ENCODE data around the gene PLCD1.

PLCD1 gene

GRCh38 chr3:37967260-37967881 is 62.1 kb downstream of the PLCD1 start:
- Histone ChIP-seq H3K4me3 (no peak overlapping the region), H3K27ac (peak overlapping the region in 1 of 2 donors; percentile 35)
- peak; percentile 42 for TF ChIP-seq CTCF (IDR thresholded peaks at IDR 0.05)
- no peak for DNase-seq (ENCODE audit: low spot score)

- H3K4me3 ChIP-seq, result no peak overlapping the region
- no peak for TF ChIP-seq CTCF (IDR thresholded peaks at IDR 0.05)
- H3K27ac ChIP-seq, result no peak overlapping the region
- no peak for DNase-seq (ENCODE audit: low spot score)
Observed at GRCh38 chr3:37964716-37965115, 64.7 kb downstream of the PLCD1 start.

GRCh38 chr3:37964146-37964545 is 65.3 kb downstream of the PLCD1 start:
- Histone ChIP-seq H3K4me3 (no peak overlapping the region), H3K27ac (no peak overlapping the region)
- TF ChIP-seq CTCF (IDR thresholded peaks at IDR 0.05), result no peak
- no peak for DNase-seq (ENCODE audit: low spot score)

- TF ChIP-seq CTCF (IDR thresholded peaks at IDR 0.05), result no peak
- Histone ChIP-seq H3K4me3 (no peak overlapping the region), H3K27ac (peak overlapping the region; percentile 9 to 29)
- no peak for DNase-seq (ENCODE audit: low spot score)
Observed at GRCh38 chr3:37963635-37964034, 65.8 kb downstream of the PLCD1 start.

- Histone ChIP-seq H3K4me3 (no peak overlapping the region), H3K27ac (peak overlapping the region; percentile 29 to 54)
- no peak for DNase-seq (ENCODE audit: low spot score)
- TF ChIP-seq CTCF (IDR thresholded peaks at IDR 0.05), result no peak
Observed at GRCh38 chr3:37963016-37963415, 66.4 kb downstream of the PLCD1 start.

GRCh38 chr3:37961622-37962431 is 67.6 kb downstream of the PLCD1 start:
- Histone ChIP-seq H3K4me3 (no peak overlapping the region), H3K27ac (peak overlapping the region in 1 of 2 donors; percentile 24)
- DNase-seq (ENCODE audit: low spot score), result no peak
- TF ChIP-seq CTCF (IDR thresholded peaks at IDR 0.05), result no peak

GRCh38 chr3:37957539-37957936 is 71.9 kb downstream of the PLCD1 start:
- no peak for TF ChIP-seq CTCF (IDR thresholded peaks at IDR 0.05)
- peak overlapping the region; percentile 58 to 86 for H3K27ac ChIP-seq
- peak overlapping the region; percentile 16 for H3K4me3 ChIP-seq
- no peak for DNase-seq (ENCODE audit: low spot score)
